Putamen (tissue), 1 donor: Measurements from ENCODE around the gene KCNIP1.

Experiments
- DNase-seq: peaks from one replicate; pipeline ENCODE4 v3.0.0-alpha.2; 2016; ENCODE audit warnings: low spot score

Gene KCNIP1

DNA sequence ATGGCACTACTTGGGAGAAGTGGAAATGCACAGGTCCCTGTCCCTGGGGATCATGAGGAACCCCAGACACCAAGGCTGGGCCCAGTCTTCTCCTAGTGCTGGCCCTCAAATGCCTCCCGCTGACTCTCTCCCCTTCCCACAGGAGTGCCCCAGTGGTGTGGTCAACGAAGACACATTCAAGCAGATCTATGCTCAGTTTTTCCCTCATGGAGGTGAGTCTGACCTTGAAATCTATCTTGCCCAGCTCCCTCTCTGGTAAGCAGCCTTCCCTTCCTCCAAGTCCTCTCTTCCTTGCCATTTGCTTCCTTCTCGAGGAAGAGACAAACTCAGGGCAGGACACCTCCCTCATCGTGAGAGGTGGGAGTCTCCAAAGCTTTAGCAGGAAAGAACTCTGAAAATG lies 216.4 kb downstream of the KCNIP1 start:
- no peak for DNase-seq

DNA sequence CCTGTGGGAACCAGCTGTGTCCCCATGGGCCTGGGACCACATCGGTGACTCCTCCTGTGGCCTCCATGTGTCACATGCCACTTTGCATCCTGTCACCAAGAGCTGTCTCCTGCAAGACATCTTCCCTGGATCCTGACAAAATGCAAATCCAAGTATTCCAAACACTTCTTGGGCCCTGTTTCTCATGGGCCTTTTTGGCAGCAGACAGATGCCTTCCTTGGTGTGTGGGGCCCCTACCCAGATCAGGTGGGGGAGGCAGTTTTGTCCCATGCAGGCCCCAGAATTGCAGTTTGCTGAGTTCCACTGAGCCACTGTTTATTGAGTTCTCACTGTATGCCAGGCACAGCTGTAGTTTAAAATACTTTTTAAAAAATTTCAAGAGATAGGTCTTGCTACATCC lies 217.2 kb downstream of the KCNIP1 start:
- no peak for DNase-seq

DNA sequence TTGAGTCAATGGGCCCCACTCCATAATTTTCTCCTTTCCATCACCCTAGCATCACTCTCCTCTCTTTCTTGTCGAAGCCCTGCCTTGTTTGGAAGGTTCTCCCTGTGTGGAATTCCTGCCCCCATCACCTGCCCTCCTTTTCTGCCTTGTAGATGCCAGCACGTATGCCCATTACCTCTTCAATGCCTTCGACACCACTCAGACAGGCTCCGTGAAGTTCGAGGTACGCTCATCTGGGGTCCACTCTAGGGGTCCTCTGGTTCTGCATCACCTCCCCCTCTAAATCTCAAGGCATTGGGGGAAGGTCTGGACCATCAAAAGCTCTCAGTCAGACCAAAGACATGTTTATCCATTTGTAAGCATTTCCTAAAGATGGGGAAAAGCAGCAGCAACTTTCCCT lies 217.9 kb downstream of the KCNIP1 start:
- no peak for DNase-seq

DNA sequence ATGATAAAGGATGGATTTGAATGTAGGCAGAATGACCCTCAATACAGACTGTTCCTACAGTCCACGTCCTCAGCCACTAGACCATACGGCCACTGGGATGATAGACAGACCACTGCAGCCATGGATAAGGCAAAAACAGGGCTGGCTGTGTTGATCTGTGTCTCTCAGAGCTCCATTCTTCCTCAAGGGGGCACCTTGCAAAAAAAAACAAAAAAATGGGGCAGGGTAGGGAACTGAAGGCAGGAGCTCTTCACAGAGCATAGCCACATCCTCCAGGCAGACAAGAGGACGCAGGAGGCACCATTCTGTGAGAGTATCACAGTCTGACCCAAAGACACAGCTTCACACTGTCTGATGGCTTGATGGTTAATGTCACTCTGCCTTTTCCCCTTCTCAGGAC lies 218.5 kb downstream of the KCNIP1 start:
- no peak for DNase-seq

DNA sequence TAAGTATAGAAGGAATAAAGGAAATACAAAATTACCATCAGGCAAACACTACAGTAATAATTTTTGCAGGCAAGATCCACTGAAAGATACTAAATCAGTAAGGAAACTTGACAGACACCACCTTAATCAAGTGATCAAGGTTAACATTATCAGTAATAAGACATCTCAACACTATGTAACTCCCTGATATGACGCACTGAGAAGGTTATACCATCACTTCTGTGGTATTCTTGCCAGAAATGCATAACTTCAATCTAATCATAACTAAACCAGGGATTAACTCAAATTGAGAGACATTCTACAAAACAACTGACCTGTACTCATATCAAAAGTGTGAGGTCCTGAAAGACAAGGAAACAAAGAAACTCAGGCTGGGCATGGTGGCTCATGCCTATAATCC lies 227.2 kb downstream of the KCNIP1 start:
- no peak for DNase-seq

DNA sequence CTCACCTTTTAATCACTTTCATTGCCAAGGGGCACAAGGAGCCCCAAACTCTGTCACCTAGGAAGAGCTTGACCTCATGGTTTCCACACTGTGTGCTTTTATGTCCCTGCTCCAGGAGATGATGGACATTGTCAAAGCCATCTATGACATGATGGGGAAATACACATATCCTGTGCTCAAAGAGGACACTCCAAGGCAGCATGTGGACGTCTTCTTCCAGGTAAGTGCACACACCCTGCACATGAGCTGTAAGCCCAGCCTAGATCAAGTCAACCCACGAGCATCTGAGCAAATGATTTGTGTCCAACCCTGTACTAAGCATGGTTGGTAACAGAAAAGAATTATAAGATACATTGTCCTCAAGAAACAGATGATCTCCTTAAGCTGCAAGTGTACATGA lies 228.9 kb downstream of the KCNIP1 start:
- no peak for DNase-seq

DNA sequence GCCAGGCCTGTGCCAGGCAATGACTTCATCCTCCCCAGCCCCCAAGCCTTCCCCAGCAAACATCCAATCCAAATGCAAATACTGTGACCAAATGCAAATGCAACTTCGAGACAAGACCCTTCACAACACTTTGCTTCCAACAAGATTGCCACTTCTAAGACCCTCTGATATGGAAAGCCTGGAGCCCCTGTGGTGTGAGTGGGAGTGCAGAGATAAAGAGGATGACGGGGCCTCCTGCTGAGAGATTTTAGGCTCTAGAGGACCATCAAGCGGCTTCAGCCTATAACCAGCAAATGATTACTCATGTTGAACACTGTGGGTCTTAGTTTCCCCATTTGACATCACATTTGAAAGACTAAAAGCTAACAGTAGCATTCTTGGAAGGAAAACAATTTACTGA lies 233.1 kb downstream of the KCNIP1 start:
- no peak for DNase-seq

DNA sequence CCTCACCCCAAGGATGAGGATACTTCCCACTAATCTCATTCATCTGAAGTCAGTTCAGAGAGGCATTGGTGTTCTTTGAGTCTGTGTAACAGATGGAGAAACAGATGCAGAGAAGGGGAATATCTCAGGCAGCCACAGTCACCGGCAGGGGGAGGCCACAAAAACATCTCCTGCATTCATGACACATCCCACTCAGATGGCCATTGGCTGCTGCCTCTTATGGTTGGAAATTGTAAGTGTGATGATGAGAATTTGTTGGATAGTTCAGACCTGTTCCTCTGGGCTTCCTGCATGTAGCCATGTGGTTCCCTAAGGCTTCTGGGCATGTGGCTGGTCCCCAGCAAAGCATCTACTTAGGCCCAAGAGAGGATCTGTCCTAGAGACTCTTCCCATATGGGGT lies 233.8 kb downstream of the KCNIP1 start:
- no peak for DNase-seq

DNA sequence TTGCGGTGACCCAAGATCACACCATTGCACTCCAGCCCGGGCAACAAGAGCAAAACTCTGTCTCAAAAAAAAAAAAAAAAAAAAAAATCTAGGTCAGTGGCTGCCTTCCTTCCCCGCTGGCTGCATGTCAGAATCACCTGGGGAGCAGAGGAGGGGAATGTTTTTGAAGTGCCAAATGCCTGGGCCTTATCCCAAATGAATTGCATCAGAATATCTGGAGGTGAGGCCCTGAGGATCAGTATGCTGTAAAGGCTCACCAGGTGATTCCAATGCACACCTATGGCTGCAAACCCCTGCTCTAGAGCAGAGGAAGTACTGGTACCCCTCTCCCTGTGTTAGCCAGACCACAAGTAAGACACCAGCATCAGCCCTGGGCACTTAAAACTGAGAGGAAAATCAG lies 235.0 kb downstream of the KCNIP1 start:
- no peak for DNase-seq

DNA sequence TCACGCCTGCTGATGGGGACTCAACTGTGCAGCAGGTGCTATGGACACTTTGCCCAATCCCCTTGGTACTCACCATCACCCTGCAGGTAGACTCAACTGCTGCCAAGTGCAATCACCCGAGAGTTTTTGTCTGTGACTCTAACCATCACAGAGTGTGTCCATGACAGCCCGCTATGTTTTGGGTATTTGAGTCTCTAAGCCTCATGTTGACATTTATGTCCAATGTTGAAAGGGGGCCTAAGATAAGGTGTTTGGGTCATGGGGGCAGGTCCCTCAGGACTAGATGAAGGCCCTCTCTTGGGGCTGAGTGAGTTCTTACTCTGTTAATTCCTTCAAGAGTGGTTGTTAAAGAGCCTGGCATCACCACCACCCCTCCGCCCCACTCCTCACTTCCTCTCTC lies 235.6 kb downstream of the KCNIP1 start:
- DNase-seq: no peak

DNA sequence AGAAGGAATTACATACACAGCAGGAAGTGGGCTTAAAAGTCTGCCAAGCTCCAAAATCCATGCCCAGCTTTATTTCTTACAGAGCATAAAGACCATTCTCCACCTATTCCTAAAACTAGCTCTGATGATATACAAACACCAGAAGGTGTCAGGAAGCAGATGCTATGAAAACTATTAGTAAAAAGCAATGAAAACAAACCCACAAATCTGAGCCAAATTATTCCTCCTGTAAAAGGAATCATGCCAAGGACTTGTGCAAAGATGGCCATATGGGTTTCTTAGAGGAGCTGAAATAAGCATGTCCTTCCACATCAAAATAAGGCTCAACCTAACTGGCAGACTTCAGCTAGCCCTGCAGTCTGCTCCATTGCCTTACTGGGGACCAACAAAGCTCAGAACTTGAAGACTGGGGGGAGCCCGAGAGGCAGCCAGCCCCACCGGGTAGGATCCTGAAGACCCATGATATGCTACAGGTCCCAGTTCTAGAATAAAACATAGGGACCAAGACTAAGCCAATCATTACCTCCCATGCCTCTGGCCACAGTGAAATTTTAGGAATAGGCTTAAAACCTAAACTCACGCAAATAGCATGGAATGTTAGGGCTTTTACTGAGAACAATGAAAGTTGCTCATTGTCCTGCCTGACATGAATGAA lies 236.9 kb downstream of the KCNIP1 start:
- no peak for DNase-seq

DNA sequence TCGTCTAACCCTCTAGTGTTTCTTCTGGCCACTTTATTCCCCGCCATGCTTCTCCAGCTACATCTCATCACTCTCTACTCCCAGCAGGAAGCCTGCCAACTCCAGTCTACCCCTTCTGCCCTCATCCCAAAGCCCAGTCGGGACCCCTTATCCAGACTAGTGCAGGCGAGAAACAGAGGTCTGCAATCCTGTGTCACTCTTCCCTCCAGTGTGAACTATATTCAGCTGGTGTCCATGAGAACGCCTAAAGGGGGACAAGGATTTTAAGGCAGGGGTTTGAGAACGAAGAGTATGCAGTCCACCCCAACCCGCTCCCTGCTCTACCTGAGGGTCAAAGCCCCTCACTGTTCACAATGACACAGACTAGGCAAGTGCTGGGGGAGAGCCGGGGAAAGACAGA lies 238.0 kb downstream of the KCNIP1 start:
- no peak for DNase-seq

DNA sequence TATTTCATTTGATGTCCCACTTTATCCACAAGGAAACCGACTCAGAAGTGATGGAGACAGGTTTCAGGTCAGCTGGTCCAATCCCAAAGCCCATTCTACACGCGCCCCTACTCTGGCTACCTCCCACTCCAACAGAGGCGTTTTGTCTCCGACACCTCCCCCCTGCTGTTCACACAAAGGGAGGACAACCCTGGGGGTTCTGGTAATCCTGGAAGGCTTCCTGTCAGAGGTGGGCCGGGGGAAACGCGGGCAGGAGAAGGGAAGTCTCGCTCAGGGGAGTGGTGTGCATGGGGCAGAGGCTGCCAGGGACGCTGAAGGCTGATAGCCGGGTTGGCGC lies 240.0 kb downstream of the KCNIP1 start:
- no peak for DNase-seq

DNA sequence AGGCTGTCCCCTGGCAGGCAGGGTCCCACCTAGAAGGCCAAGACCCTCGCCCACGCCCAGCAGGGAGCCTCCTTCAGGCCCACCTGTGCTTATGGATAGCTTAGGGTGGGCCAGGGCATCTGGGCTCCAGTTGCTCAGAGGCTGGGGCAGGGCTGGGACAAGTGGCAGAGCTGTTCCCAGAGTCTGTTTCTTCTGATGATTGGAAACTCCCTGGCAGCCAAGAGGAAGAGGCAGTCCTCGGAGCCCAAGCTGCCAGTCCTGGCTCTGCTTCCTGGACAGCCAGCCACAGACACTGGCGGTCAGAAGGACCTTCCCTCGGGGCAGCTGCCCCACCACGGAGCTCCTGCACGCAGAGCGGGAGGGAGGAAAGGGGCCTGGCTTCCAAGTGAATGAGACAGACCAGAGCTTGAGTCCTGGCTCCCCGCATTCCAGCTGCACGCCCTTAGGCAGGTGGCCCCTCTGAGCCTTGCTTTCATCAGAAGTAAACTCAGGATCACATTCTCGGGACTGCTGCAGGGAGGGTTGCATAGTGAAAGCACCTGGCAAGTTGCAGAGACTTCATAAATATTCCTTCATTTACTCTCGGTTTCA lies 241.8 kb downstream of the KCNIP1 start:
- no peak for DNase-seq

DNA sequence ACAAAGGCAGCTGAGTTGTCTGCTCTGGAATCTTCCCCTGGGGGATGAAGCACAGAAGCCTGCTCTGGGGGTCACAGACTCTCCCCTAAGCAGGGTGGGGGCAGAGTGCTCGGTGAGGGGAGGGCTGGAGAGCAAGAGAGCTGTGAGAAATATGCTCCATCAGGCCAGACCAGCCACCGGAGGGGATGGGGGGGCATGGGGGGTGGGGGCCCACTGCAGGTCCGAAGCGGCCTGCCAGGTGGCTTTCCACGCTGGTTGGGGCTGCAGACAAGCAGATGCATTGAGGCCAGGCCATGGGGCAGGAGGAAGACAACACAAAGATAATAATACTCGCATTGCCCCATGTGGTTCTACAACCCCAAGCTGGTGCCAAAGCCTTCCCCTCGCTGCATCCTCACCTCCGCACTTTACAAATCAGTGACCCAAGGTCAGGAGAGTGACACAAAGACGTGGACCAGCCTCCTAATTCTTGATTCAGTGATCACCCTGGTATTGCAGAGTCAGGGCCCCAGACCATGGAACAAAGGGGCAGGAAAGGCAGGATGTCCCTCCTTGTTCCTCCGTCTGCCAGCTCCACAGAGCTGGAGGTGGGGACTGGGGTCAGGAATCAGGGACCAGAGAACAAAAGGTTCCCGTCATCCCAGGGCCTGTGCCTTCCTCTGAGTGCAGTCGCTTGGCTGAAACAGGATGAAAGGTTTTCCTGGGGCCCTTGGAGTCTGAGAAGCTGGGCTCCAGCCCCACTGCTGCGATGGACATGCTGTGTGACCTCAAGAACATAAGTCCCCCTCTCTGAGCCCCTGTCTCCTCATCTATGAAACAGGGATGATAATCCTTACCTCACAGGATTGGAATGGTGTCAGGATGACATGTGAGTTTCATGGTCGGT lies 242.5 kb downstream of the KCNIP1 start:
- no peak for DNase-seq

DNA sequence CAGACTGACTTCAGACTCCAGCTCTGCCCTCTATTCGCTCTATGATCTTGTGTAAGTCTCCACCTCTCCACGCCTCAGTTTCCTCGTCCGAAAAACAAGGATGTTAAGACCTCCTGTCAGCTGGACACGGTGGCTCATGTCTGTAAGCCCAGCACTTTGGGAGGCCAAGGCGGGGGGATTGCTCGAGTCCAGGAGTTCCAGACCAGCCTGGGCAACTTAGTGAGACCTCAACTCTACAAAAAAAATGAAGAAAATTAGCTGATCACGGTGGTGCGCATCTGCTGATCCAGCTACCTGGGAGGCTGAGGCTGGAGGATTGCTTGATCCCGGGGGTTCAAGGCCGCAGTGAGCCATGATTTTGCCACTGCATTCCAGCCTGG lies 243.1 kb downstream of the KCNIP1 start:
- no peak for DNase-seq

DNA sequence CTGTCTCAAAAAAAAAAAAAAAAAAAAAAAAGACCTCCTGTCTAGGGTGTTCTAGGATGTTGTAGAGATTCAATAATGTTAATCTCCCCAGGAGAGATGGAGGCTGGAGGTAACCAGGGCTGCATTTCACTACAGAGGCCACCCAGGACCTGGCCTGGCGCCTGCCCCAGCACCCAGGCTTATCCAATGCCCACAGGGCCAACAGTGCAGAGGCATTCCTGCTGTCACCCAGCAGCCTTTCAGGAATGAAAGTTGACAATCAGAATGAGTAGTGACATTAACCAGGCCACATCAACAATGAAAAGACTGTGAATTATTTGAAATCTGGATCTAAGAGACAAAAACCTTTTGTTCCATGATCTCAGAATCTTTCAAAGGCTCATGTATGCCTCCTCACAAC lies 243.5 kb downstream of the KCNIP1 start:
- no peak for DNase-seq

DNA sequence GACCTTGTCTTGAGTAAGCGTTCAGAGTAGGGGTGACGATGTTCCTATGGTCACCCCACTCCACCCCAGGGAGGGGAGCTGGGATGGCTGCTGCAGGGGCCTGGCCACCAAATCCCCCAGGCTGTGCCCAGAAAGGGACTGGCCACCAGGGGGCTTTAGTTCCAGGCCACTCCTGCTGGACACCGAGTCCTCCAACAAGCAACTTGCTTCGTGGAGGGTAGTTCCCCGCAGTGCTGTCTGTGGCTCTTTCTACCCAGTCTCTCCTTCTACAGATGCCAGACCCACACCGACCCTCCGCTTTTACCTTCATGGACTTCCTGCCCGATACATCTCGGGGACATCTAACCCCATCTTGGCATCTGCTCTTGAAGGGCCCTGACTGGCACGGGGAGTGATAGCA lies 244.0 kb downstream of the KCNIP1 start:
- no peak for DNase-seq

DNA sequence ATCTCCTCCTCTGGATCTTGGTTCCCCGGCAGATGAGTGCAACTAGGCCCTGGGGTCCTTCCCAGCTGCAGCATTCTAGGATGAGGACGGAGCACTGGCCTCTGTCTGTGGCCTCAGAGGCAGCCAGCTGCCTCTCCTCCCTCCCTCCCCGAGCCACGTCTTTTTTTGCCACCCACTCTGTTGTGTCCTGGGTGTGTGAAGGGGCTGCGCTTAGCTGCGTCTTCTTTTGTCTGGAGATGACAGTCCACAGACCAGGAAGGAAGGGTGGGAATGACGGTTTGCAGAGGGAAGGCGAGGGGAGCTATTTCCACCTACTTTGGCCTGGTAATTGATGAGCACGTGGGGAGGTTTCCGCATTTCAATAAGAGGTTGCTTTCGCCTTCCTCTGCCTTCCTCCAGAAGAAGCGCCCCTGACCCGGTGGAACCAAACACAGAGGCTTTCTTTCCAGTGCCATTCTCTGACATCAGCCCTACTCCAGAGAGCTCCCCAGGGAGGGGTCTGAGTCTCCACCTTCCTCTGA lies 245.2 kb downstream of the KCNIP1 start:
- DNase-seq: no peak

DNA sequence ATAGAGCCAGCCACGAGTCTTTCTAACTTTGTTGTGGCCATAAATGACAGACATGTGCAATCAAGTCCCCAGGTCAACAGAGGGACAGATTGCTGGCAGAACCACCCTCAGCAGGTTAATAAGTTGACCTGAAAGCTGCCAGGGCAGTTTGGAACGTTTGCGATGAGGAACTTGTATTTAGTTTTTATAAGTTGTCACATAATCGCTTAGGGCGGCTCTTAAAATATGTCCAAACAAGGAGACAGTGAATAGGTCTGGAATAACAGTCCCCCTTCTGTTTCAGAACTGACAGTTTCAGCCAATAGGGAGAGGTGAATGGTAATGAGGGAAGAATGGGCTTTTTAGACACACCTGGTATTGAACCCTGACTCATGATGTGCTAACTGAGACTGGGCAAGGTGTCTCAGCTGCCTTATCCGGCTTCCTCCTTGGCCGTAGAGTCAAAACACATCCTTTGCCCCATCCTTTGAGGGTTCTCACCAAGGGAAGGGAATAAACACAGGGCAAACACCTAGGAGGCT lies 246.2 kb downstream of the KCNIP1 start:
- DNase-seq: no peak

DNA sequence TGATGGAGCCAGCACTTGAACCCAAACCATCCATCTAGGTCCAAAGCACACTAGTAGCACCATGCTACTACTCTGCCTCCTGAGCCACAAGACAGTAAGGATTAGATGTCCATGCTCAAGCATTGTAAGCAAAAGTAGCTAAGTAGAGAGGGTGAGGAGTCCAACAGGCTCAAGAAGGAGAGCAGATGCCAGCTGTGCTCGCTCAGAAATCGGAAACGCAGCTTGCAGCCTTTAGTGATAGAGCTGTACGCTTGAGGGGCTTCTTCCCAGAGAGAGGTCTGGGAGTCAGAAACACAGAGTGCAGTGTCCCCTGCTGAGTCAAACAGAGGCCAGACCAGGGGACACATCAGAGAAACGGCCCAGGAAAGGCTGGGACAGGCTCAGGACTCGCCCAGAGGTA lies 247.0 kb downstream of the KCNIP1 start:
- DNase-seq: no peak

DNA sequence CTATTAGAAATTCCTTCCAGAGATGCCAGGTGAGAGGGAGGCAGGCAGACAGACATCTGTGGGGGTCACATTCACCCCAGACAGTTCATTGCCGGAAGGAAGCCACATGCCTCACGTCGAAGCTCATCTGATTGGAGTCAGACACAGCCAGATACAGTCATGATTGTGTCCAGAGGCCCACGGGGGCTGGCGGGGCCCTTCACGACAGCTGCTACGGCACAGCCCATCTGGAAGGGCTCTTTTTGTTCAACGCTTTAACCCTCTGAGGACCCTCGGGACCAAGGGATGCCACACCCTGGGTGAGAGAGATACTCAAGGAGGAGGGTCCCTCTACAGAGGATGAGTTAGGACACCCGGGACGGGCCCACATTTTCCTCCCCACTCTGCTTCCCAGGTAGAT lies 247.8 kb downstream of the KCNIP1 start:
- DNase-seq: no peak
